Measurements from ENCODE around the gene RASSF9.

GRCh38 chr12:85794531-85794930 is 41.7 kb downstream of the RASSF9 start:
- TF ChIP-seq POLR2A (IDR thresholded peaks at IDR 0.05) (no peak), CTCF (IDR thresholded peaks at IDR 0.05 in 4 of 5, conservative IDR thresholded peaks at IDR 0.05 in 1 of 5) (no peak)
